GM12872 (cell line): ENCODE data around the gene PEAR1.

Source experiments
- TF ChIP-seq, protein P1 (sequence below): IDR thresholded peaks from 3 replicates; pipeline ENCODE4 v1.5.1; 2011; ENCODE audit warnings: low read depth, mild to moderate bottlenecking, low read length, moderate library complexity; ENCODE audit not compliant: insufficient read depth

PEAR1 gene

DNA sequence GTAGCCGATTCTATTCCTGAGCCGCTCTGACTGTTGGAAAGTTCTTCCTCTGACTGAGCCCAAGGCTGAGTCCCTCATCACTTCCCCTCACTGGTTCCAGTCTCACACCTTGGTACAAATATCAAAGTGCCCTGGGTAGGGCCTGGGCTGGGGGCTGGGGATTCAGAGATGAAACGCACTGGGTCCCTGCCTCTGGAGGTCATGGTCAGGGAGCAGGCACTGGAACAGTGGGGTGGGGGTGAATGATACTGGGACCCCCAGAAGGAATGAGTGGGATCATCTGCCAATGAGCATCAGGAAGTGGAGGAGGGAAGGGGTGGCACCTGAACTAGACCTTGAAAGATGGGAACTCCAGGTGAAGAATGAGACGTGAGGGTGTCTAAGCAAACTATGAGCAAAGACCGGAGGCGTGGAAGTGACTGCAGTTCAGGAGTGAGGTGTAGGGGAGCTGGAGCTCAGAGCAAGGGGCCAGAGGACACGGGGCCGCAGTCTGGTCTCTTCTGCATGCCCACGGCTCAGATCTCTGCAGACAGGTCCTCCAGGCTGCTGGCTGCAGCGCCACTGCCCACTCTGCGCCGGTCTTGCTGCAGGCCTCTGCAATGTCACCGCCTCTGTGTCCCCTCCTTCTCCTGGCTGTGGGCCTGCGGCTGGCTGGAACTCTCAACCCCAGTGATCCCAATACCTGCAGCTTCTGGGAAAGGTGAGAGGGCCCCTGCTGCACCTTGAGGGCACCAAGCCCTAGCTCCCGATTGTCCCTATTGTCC, 10.0 kb downstream of the PEAR1 start:
- TF ChIP-seq, protein P1, sequence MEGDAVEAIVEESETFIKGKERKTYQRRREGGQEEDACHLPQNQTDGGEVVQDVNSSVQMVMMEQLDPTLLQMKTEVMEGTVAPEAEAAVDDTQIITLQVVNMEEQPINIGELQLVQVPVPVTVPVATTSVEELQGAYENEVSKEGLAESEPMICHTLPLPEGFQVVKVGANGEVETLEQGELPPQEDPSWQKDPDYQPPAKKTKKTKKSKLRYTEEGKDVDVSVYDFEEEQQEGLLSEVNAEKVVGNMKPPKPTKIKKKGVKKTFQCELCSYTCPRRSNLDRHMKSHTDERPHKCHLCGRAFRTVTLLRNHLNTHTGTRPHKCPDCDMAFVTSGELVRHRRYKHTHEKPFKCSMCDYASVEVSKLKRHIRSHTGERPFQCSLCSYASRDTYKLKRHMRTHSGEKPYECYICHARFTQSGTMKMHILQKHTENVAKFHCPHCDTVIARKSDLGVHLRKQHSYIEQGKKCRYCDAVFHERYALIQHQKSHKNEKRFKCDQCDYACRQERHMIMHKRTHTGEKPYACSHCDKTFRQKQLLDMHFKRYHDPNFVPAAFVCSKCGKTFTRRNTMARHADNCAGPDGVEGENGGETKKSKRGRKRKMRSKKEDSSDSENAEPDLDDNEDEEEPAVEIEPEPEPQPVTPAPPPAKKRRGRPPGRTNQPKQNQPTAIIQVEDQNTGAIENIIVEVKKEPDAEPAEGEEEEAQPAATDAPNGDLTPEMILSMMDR, result no peak

DNA sequence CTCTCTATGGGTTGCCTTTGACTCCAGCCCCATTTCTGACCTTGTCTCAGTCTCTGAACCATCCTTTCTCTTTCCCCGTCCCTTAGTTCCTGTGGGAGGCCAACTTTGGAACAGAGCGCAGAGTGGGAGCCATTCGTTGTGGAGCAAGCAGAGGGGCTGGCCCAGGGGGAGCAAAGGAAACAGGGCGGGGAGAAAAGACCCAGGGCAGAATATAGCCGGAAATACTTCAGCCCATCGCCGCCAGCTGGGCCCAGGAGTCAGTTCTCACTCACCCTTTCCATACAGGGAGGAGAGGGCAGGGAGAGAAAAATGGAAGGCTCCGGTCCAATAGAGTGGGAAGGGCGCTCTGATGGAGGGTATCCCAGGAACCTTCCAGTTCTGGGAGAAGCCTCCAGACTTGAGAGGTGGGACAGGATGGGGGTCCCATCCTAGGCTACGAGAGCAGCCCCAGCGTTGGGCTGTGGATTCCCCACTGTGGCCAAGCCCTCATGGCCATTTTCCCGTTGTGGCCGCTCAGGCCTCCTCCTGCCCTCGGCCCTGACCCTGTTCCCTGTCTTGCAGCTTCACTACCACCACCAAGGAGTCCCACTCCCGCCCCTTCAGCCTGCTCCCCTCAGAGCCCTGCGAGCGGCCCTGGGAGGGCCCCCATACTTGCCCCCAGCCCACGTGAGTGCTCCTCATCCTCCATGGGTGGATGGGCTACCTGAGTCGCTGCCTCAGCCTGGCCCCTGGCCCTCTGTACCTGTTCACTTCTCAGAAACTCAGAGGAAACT, 10.9 kb downstream of the PEAR1 start:
- TF ChIP-seq, protein P1, result no peak

DNA sequence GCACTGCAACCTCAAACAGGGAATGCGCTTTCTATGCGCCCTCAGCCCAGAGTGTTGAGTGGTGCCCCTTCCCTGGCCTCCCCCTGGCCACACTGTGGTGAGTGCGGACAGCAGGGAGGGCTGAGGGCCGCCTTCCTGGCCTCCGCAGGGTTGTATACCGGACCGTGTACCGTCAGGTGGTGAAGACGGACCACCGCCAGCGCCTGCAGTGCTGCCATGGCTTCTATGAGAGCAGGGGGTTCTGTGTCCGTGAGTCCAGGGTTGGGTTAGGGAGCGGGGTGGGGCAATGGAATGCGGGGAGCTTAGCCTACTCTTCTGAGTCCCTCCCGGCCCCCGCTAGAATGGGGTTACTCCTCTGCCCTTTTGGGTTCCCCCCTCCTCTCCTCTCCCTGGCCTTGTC, 11.7 kb downstream of the PEAR1 start:
- TF ChIP-seq, protein P1, result no peak

DNA sequence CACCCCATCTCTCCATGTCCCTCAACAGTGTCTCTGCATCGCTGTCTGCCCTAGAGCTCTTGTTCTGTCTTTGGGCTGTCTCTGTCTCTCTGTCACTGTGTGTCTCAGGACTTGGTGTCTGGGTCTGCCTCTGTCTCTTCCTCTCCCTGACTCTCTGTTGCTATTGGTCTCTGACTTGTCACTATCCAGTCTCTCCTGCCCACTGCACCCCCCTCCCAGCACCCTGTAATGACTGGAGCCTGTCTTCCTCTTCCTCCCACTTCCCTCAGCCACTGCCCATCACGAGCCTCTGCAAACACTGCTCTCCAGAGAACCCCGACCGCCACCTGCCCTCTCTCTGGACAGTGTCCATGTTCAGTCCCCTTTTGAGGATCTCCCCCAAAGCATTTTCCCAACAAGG, 12.1 kb downstream of the PEAR1 start:
- TF ChIP-seq, protein P1, result no peak

DNA sequence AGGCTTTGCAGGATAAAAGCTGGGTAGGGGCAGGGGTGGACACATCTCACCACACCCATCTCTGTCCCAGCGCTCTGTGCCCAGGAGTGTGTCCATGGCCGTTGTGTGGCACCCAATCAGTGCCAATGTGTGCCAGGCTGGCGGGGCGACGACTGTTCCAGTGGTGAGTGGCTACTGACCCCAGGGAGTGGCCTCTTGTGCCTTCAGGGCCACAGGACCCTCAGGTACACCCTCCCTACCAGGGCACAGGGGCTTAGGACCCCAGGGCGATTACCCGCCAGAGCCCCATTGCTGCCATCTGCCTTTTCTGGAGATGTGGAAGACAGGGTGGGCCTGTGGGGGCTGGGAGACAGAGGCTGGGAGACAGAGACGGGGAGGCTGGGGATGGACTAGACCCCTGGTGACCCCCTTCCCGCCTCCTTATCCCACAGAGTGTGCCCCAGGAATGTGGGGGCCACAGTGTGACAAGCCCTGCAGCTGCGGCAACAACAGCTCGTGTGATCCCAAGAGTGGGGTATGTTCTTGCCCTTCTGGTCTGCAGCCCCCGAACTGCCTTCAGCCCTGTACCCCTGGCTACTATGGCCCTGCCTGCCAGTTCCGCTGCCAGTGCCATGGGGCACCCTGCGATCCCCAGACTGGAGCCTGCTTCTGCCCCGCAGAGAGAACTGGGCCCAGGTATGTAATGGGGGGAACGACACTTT, 12.8 kb downstream of the PEAR1 start:
- TF ChIP-seq, protein P1, result no peak

DNA sequence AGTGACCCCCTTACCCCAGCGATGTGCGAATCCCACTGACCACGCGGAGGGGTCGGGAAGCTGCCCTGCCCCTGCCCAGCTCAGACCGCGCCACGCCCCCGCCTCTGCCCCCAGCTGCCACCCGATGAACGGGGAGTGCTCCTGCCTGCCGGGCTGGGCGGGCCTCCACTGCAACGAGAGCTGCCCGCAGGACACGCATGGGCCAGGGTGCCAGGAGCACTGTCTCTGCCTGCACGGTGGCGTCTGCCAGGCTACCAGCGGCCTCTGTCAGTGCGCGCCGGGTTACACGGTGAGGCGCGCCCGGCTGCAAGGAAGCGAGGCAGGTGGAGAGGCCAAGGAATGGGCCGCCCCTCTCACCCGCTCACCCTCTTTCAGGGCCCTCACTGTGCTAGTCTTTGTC, 15.0 kb downstream of the PEAR1 start:
- TF ChIP-seq, protein P1, result no peak

DNA sequence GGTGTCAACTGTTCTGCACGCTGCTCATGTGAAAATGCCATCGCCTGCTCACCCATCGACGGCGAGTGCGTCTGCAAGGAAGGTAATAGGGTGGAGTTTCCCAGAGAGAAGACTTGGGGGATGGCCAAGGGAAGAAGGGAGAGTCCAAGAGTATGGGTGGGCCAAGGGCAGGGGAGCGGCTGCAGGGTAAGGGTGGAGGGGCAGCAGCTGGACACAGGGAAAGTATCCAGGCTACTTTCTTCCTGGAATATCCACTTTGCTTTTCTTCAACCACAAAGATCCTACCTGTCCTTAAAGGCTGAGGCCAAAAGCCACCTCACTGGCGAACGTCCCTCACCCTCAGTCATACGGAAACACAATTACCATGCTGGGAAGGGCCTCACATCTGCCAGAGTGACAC, 15.4 kb downstream of the PEAR1 start:
- TF ChIP-seq, protein P1, result no peak
